Measurements from ENCODE around the gene TMEM221.
"Not testable (repeated sequence)": the region's sequence is repeated elsewhere in the genome, so short reads cannot be mapped to it uniquely, and the experiment has no call there.

The TMEM221 gene

GRCh38 chr19:17448131-17448967 lies at the start of gene TMEM221:
Gene TMEM221 (minus strand): TSS chr19:17448668. CDS start chr19:17448462, 206 bp downstream.
- peak; percentile 19 for DNase-seq (ENCODE audit: low read depth)

GRCh38 chr19:17497149-17497798 lies 48.8 kb upstream of the TMEM221 start:
- DNase-seq (ENCODE audit: low read depth), result no peak

- DNase-seq (ENCODE audit: low read depth), result peak; percentile 65
Observed at GRCh38 chr19:17496337-17496997, 48.0 kb upstream of the TMEM221 start.

GRCh38 chr19:17495639-17496296 lies 47.3 kb upstream of the TMEM221 start:
- DNase-seq (ENCODE audit: low read depth), result no peak

- no peak for DNase-seq (ENCODE audit: low read depth)
Observed at GRCh38 chr19:17491287-17491686, 42.8 kb upstream of the TMEM221 start.

GRCh38 chr19:17490411-17490810 lies 41.9 kb upstream of the TMEM221 start:
- DNase-seq (ENCODE audit: low read depth), result no peak

GRCh38 chr19:17489392-17490030 lies 41.0 kb upstream of the TMEM221 start:
- no peak for DNase-seq (ENCODE audit: low read depth)

GRCh38 chr19:17488593-17489391 lies 40.3 kb upstream of the TMEM221 start:
- peak; percentile 51 for DNase-seq (ENCODE audit: low read depth)

GRCh38 chr19:17487284-17488121 lies 39.0 kb upstream of the TMEM221 start:
- no peak for DNase-seq (ENCODE audit: low read depth)

- DNase-seq (ENCODE audit: low read depth), result no peak
Observed at GRCh38 chr19:17486545-17487240, 38.2 kb upstream of the TMEM221 start.

GRCh38 chr19:17484520-17485185 lies 36.2 kb upstream of the TMEM221 start:
- no peak for DNase-seq (ENCODE audit: low read depth)

- DNase-seq (ENCODE audit: low read depth), result no peak
Observed at GRCh38 chr19:17483605-17484002, 35.1 kb upstream of the TMEM221 start.

- no peak for DNase-seq (ENCODE audit: low read depth)
Observed at GRCh38 chr19:17482877-17483604, 34.6 kb upstream of the TMEM221 start.

- no peak for DNase-seq (ENCODE audit: low read depth)
Observed at GRCh38 chr19:17481986-17482385, 33.5 kb upstream of the TMEM221 start.

GRCh38 chr19:17479325-17479791 lies 30.9 kb upstream of the TMEM221 start:
- DNase-seq (ENCODE audit: low read depth), result no peak

- DNase-seq (ENCODE audit: low read depth), result no peak
Observed at GRCh38 chr19:17475541-17476115, 27.2 kb upstream of the TMEM221 start.

GRCh38 chr19:17475011-17475540 lies 26.6 kb upstream of the TMEM221 start:
- DNase-seq (ENCODE audit: low read depth), result not testable (repeated sequence)
